Left ventricle myocardium inferior (tissue), 1 donor: ENCODE results near the gene CAPN2. TPM values are rescaled to one million over a fixed set of nuclear protein-coding genes. Genes with fewer than 3 reads are reported as not detected.
A peak's percentile ranks its signal among the peaks of the same experiment; 100 is the strongest.

Source experiments
- DNase-seq: peaks from one replicate; pipeline ENCODE4 v3.0.0-alpha.2; 2020
- H3K27ac ChIP-seq: fragments of 200-600 bp; replicated peaks from 2 replicates; pipeline ENCODE4 v1.8.0; 2021
- H3K27me3 ChIP-seq: fragments of 200-600 bp; 2 replicates; pipeline ENCODE4 v1.8.0; 2021; ENCODE audit warnings: low read depth
- H3K36me3 ChIP-seq: fragments of 200-600 bp; 2 replicates; pipeline ENCODE4 v1.8.0; 2021
- H3K4me1 ChIP-seq: fragments of 200-600 bp; 2 replicates; pipeline ENCODE4 v1.8.0; 2021
- H3K4me3 ChIP-seq: fragments of 200-600 bp; 2 replicates; pipeline ENCODE4 v1.8.0; 2021; ENCODE audit warnings: mild to moderate bottlenecking, moderate library complexity
- H3K9me3 ChIP-seq: fragments of 200-600 bp; replicated peaks from 2 replicates; pipeline ENCODE4 v1.8.0; 2021
- intact Hi-C: fragments of 100-400 bp; cut with micrococcal nuclease; formaldehyde crosslinking; loops from one replicate; pipeline ENCODE4 v1.11.0; 2022
- total RNA-seq: library from RNA; stranded (reverse); fragmentation: NEBNext Ultra II Directional; extraction: Animal tissue kit (Norgen Biotek cat#: 25700); gene quantifications from one replicate; pipeline ENCODE4 v1.2.1, GENCODE V29; 2021
- TF ChIP-seq, protein P1 (sequence below): fragments of 200-600 bp; IDR thresholded peaks from 2 replicates; pipeline ENCODE4 v1.8.0; 2021; ENCODE audit warnings: antibody characterized with exemption, mild to moderate bottlenecking, borderline replicate concordance
- donor health status: DM: no; HTN: yes; CAD: no; lungs with severe emphysema.

Gene CAPN2
- total RNA-seq, 1 donor from 2014 or later: 65.3 TPM

DNA sequence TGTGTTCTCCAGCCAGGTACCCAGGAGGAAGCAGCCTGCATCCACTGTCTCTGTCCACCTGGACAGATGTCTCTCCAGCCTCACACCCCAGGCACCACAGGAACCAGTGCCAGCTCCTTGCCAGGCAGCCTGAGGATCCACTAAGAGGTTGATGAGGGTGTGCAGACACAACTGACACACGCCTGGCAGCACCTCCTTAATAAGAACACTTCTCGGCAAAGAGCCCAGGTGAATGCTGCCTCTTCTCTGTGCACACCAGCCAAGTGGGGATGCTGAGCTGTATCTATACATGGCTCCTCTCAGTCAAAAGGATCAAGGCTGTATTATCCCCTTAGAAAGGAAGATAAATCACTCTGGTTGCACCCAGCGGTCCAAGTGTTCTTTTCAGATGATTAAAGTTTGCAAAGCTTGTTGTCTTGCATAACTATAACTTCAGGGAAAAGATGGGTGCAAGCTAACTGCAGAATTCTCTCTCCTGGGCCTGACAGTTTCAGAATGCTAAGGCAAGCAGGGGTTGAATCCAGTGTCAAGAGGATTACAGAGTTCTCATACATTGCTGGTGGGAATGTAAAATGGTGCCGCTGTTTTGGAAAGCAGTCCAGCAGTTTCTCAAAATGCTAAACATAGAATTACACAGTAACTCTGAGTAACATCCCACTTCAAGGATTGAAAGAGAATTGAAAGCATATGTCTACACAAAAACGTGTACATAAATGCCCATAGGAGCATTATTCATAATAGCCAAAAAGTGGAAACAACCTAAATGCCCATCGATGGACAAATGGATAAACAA is 43.1 kb upstream of the CAPN2 start:
- Histone ChIP-seq H3K4me3 (no peak overlapping the region), H3K4me1 (no peaks in the 10 kb centered on the region), H3K36me3 (no peaks in the 10 kb centered on the region), H3K27me3 (peaks cover 12% of the 10 kb centered on the region), H3K9me3 (peaks cover 6% of the 10 kb centered on the region), H3K27ac (no peak overlapping the region)
- TF ChIP-seq, protein P1, sequence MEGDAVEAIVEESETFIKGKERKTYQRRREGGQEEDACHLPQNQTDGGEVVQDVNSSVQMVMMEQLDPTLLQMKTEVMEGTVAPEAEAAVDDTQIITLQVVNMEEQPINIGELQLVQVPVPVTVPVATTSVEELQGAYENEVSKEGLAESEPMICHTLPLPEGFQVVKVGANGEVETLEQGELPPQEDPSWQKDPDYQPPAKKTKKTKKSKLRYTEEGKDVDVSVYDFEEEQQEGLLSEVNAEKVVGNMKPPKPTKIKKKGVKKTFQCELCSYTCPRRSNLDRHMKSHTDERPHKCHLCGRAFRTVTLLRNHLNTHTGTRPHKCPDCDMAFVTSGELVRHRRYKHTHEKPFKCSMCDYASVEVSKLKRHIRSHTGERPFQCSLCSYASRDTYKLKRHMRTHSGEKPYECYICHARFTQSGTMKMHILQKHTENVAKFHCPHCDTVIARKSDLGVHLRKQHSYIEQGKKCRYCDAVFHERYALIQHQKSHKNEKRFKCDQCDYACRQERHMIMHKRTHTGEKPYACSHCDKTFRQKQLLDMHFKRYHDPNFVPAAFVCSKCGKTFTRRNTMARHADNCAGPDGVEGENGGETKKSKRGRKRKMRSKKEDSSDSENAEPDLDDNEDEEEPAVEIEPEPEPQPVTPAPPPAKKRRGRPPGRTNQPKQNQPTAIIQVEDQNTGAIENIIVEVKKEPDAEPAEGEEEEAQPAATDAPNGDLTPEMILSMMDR: no peak
- DNase-seq: no peak
- intact Hi-C loops: no loop called here

GRCh38 chr1:223670458-223671159 is 41.7 kb upstream of the CAPN2 start:
- intact Hi-C loops: no loop called here

GRCh38 chr1:223674119-223674890 is 38.0 kb upstream of the CAPN2 start:
- no peaks in the 10 kb centered on the region for H3K27me3 ChIP-seq
- H3K27ac ChIP-seq: no peak overlapping the region
- H3K4me1 ChIP-seq: no peaks in the 10 kb centered on the region
- TF ChIP-seq, protein P1: no peak
- intact Hi-C loops: no loop called here
- H3K9me3 ChIP-seq: peaks cover 17% of the 10 kb centered on the region
- DNase-seq: no peak
- H3K4me3 ChIP-seq: no peak overlapping the region
- no peaks in the 10 kb centered on the region for H3K36me3 ChIP-seq

More at GRCh38 chr1:223670458-223671159, 41.7 kb upstream of the CAPN2 start:
- TF ChIP-seq, protein P1: peak; percentile 56
- DNase-seq: no peak
- Histone ChIP-seq H3K4me3 (no peak overlapping the region), H3K9me3 (peaks cover 17% of the 10 kb centered on the region), H3K27ac (no peak overlapping the region), H3K27me3 (peaks cover under 1% of the 10 kb centered on the region), H3K36me3 (no peaks in the 10 kb centered on the region), H3K4me1 (no peaks in the 10 kb centered on the region)

GRCh38 chr1:223678841-223679240 is 33.5 kb upstream of the CAPN2 start:
- H3K27ac ChIP-seq: no peak overlapping the region
- intact Hi-C loops: no loop called here
- no peak overlapping the region for H3K4me3 ChIP-seq
- no peaks in the 10 kb centered on the region for H3K36me3 ChIP-seq
- peaks cover 14% of the 10 kb centered on the region for H3K9me3 ChIP-seq
- DNase-seq: no peak
- H3K4me1 ChIP-seq: no peaks in the 10 kb centered on the region
- peaks cover 10% of the 10 kb centered on the region for H3K27me3 ChIP-seq
- TF ChIP-seq, protein P1: no peak

- intact Hi-C loops: no loop called here
- Histone ChIP-seq H3K4me3 (no peak overlapping the region), H3K27ac (no peak overlapping the region), H3K9me3 (peaks cover 2% of the 10 kb centered on the region), H3K4me1 (no peaks in the 10 kb centered on the region), H3K36me3 (no peaks in the 10 kb centered on the region), H3K27me3 (peaks cover 16% of the 10 kb centered on the region)
- TF ChIP-seq, protein P1: no peak
- no peak for DNase-seq
Observed at GRCh38 chr1:223680188-223680587, 32.2 kb upstream of the CAPN2 start.
